ENCODE data around the gene ENDOG. TPM values are rescaled to one million over a fixed set of nuclear protein-coding genes. Genes with fewer than 3 reads are reported as not detected.
"Not testable (repeated sequence)": the region's sequence is repeated elsewhere in the genome, so short reads cannot be mapped to it uniquely, and the experiment has no call there.

Gene ENDOG
- total and polyA plus RNA-seq, 12 donors: 40.9 to 98.8 (median 52.2) TPM

- no peak for DNase-seq
- Histone ChIP-seq H3K9me3 (no peaks in the 10 kb centered on the region), H3K4me3 (no peak overlapping the region), H3K36me3 (peaks cover 0 to 32% (median 0%) of the 10 kb centered on the region in 9 donors), H3K27me3 (no peaks in the 10 kb centered on the region), H3K27ac (no peak overlapping the region), H3K4me1 (no peaks in the 10 kb centered on the region)
- 90 to 91% methylated on average over 12 of the region's 12 CpGs for WGBS, 2 donors
- no peak for ATAC-seq
- intact Hi-C loops (cut with DNase I): loop anchor here in 1 of 10 donors (10.0 kb wide), 1 partner anchor 173 kb away; no protein-coding TSS in a partner anchor
- TF ChIP-seq, protein P1, sequence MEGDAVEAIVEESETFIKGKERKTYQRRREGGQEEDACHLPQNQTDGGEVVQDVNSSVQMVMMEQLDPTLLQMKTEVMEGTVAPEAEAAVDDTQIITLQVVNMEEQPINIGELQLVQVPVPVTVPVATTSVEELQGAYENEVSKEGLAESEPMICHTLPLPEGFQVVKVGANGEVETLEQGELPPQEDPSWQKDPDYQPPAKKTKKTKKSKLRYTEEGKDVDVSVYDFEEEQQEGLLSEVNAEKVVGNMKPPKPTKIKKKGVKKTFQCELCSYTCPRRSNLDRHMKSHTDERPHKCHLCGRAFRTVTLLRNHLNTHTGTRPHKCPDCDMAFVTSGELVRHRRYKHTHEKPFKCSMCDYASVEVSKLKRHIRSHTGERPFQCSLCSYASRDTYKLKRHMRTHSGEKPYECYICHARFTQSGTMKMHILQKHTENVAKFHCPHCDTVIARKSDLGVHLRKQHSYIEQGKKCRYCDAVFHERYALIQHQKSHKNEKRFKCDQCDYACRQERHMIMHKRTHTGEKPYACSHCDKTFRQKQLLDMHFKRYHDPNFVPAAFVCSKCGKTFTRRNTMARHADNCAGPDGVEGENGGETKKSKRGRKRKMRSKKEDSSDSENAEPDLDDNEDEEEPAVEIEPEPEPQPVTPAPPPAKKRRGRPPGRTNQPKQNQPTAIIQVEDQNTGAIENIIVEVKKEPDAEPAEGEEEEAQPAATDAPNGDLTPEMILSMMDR (IDR thresholded peaks at IDR 0.05): no peak
These were observed 23.6 kb downstream of the ENDOG start for GRCh38 chr9:128841694-128842492.

GRCh38 chr9:128843171-128843570, 24.9 kb downstream of the ENDOG start:
- not testable (repeated sequence) for H3K27me3 ChIP-seq, H3K4me1 ChIP-seq, H3K9me3 ChIP-seq, H3K27ac ChIP-seq, H3K4me3 ChIP-seq, DNase-seq, ATAC-seq
- intact Hi-C loops (cut with DNase I): loop anchor here in 1 of 10 donors (10.0 kb wide), 1 partner anchor 172 kb away; no protein-coding TSS in a partner anchor
- peaks cover 0 to 26% (median 0%) of the 10 kb centered on the region in 9 donors for H3K36me3 ChIP-seq
- 93 to 94% methylated on average over 7 of the region's 7 CpGs for WGBS, 2 donors

GRCh38 chr9:128845186-128845931, 27.1 kb downstream of the ENDOG start:
- 76 to 78% methylated on average over 13 of the region's 13 CpGs for WGBS, 2 donors
- no peak overlapping the region for H3K27ac ChIP-seq
- peaks cover 0 to 5% (median 0%) of the 10 kb centered on the region in 11 donors for H3K9me3 ChIP-seq
- H3K4me1 ChIP-seq: no peaks in the 10 kb centered on the region
- peaks cover 0 to 22% (median 0%) of the 10 kb centered on the region in 9 donors for H3K36me3 ChIP-seq
- H3K4me3 ChIP-seq: no peak overlapping the region
- intact Hi-C loops (cut with DNase I): loop anchor here in 1 of 10 donors (10.0 kb wide), 1 partner anchor 169 kb away; no protein-coding TSS in a partner anchor
- TF ChIP-seq, protein P1 (IDR thresholded peaks at IDR 0.05): no peak
- ATAC-seq (no peak), DNase-seq (no peak)
- H3K27me3 ChIP-seq: no peaks in the 10 kb centered on the region

- Histone ChIP-seq H3K36me3 (peaks cover 0 to 14% (median 0%) of the 10 kb centered on the region in 9 donors), H3K27ac (no peak overlapping the region), H3K27me3 (no peaks in the 10 kb centered on the region), H3K9me3 (peaks cover 0 to 18% (median 0%) of the 10 kb centered on the region in 11 donors), H3K4me3 (no peak overlapping the region), H3K4me1 (no peaks in the 10 kb centered on the region)
- TF ChIP-seq, protein P1 (IDR thresholded peaks at IDR 0.05): no peak
- intact Hi-C loops (cut with DNase I): loop anchor here in 1 of 10 donors (10.0 kb wide), 1 partner anchor 168 kb away; no protein-coding TSS in a partner anchor
- WGBS, 2 donors: 88 to 95% methylated on average over 3 of the region's 3 CpGs
- DNase-seq: no peak
- ATAC-seq: no peak
These were observed 28.4 kb downstream of the ENDOG start for GRCh38 chr9:128846680-128847030.

Measured in heart right ventricle (tissue), 16 donors.